K562 (cell line): ENCODE results near the gene ADCY5. TPM values are rescaled to one million over a fixed set of nuclear protein-coding genes. Genes with fewer than 3 reads are reported as not detected.

Experiments used
- CBFA2T3 ChIP-seq: fragments of 450-650 bp; IDR thresholded peaks from 2 replicates; pipeline ENCODE4 v1.6.1; 2017
- CHD7 ChIP-seq: fragments of 200-600 bp; sonication (generic); IDR thresholded peaks from one replicate; pipeline ENCODE4 v1.6.1; 2012; ENCODE audit warnings: mild to moderate bottlenecking, low read depth, low read length, inconsistent platforms
- CREB3L1 ChIP-seq: fragments of 450-650 bp; IDR thresholded peaks from 2 replicates; pipeline ENCODE4 v1.6.1; 2014; ENCODE audit warnings: low read depth, mild to moderate bottlenecking, moderate library complexity, borderline replicate concordance
- NR2C2 ChIP-seq, 2 experiments: fragments of 200-800 bp in 1 of 2; sonication (Bioruptor generic) in 1 of 2; sonication (generic) in 1 of 2; formaldehyde crosslinking in 1 of 2; IDR thresholded peaks; 2 replicates each; pipeline versions ENCODE4 v1.6.1 to v1.8.0; 2016 to 2022; ENCODE audit warnings: mild to moderate bottlenecking in 1 of 2, missing compliant biosample characterization in 1 of 2, missing genetic modification characterization in 1 of 2, missing genetic modification reagents in 1 of 2
- TBP ChIP-seq: optimal IDR thresholded peaks from 2 replicates; pipeline ENCODE3; 2011; ENCODE audit warnings: low read depth, low read length, improper control_type of control experiment
- polyA plus RNA-seq, 8 experiments: library from polyadenylated mRNA; depleted of rRNA in 4 of 8; stranded (reverse) in 5 of 8; unstranded in 3 of 8; fragments of >200 nt; fragmentation: Nextera tagmentation in 2 of 8; fragmentation: Illumina TruSeq in 1 of 8; extraction: Ambion mirVana in 2 of 8; extraction: Trizol in 1 of 8; gene quantifications; 2 replicates each; pipeline versions ENCODE4 v1.2.1 to v1.2.3, GENCODE V29; 2011 to 2014; ENCODE audit warnings: inconsistent platforms in 1 of 8, missing spikeins in 1 of 8
- total RNA-seq, 7 experiments: library from RNA; depleted of rRNA in 6 of 7; stranded (reverse); fragments of >200 nt in 6 of 7; fragmentation: Illumina TruSeq in 2 of 7; extraction: Trizol in 2 of 7; gene quantifications; 2 replicates each; pipeline versions ENCODE4 v1.2.1 to v1.2.3, GENCODE V29; 2011 to 2021; ENCODE audit warnings: low replicate concordance in 1 of 7

The ADCY5 gene
- total and polyA plus RNA-seq, 9 of the 15 experiments (the other 6 are each of a cell fraction or from before 2014, with no cell fraction given), result under 0.01 TPM; not detected in 8

DNA sequence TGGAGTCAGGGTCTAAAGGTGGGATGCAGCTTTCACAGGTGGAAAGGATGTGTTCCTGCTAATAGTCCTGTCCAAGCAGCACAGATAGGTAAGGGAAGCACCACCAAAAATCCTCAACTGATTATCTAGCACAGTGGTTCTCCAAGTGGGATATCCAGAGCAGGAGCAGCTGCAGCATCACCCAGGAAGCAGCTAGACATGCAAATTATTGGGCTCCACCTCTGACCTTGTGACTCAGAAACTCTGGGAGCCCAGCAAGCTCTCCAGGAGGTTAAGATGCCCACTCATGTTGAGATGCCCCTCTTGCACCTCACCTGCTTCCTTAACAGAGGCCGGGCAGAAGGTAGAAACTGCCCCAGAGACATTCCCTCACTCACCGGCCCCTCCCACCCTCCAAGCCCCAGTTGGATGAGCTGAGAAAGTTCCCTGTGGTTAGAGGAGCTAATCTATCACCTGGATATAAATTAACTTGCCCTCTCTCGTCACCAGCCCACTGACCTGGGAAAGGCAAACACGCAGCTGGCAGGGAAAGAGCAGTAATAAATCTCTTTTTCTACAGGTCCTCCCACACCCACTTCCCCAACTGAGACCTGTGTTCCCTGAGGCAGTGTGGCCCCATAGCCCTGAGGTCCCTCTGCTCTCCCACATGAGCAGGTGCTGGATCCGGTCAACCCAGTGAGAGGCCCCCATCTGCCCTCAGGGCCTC is 39.3 kb downstream of the ADCY5 start (continued):
- TF ChIP-seq CHD7 (no peak), CREB3L1 (no peak), NR2C2 (CRISPR knock-in tag; IDR thresholded peaks at IDR 0.05) (no peak), NR2C2 (tag; IDR thresholded peaks at IDR 0.05) (no peak), CBFA2T3 (no peak), TBP (no peak)
